ENCODE results near the gene KLHL4.

- TF ChIP-seq POLR2AphosphoS5 (IDR thresholded peaks at IDR 0.05) (no peak), POLR2A (IDR thresholded peaks at IDR 0.05) (no peak)
These were observed 118.9 kb downstream of the KLHL4 start for GRCh38 chrX:87636533-87636932.
